PC-3 (cell line): ENCODE data around the gene ELK1.
"Not testable (repeated sequence)": the region's sequence is repeated elsewhere in the genome, so short reads cannot be mapped to it uniquely, and the experiment has no call there.

Source experiments
- EZH2phosphoT487 ChIP-seq: fragments of 300-600 bp; sonication (generic); IDR thresholded peaks from 2 replicates; pipeline ENCODE4 v1.6.1; 2018; ENCODE audit warnings: mild to moderate bottlenecking, antibody characterized with exemption, low read length, borderline replicate concordance
- TF ChIP-seq, protein P1 (sequence below): fragments of 300-600 bp; sonication (generic); conservative IDR thresholded peaks from 2 replicates; pipeline ENCODE4 v1.5.1; 2017; ENCODE audit warnings: antibody characterized with exemption, low read depth, mild to moderate bottlenecking, low read length

- TF ChIP-seq, protein P1, sequence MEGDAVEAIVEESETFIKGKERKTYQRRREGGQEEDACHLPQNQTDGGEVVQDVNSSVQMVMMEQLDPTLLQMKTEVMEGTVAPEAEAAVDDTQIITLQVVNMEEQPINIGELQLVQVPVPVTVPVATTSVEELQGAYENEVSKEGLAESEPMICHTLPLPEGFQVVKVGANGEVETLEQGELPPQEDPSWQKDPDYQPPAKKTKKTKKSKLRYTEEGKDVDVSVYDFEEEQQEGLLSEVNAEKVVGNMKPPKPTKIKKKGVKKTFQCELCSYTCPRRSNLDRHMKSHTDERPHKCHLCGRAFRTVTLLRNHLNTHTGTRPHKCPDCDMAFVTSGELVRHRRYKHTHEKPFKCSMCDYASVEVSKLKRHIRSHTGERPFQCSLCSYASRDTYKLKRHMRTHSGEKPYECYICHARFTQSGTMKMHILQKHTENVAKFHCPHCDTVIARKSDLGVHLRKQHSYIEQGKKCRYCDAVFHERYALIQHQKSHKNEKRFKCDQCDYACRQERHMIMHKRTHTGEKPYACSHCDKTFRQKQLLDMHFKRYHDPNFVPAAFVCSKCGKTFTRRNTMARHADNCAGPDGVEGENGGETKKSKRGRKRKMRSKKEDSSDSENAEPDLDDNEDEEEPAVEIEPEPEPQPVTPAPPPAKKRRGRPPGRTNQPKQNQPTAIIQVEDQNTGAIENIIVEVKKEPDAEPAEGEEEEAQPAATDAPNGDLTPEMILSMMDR = not testable (repeated sequence)
- not testable (repeated sequence) for TF ChIP-seq EZH2phosphoT487
These were observed 47.2 kb downstream of the ELK1 start for GRCh38 chrX:47603125-47603524.
